HG02885 (cell line): ENCODE measurements around the gene TMEM106B.

Experiments
- ATAC-seq: cut with Tn5 transposase; IDR thresholded peaks from one replicate; pipeline ENCODE4 v1.9.1; 2021; ENCODE audit warnings: mild to moderate bottlenecking; ENCODE audit not compliant: unreplicated experiment, poor library complexity

TMEM106B gene

DNA sequence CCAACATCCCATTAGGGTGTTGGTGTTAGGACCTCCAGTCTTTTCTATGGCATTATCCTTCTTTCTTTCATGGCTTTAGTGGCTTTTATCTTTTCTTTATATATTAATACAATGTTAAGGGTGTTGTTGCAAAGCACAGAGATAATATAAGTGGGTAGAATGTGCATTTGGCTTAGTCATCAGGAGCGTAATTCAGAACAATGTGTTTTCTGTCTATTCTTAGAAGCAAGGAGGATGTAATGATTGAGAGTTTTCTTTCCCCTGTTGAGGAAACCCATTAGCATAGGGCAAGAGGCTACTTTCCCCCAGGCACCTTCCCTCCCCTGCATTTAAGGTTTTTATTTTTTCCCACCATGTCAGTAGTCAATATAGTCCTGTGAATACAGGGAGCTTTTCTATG is 79.7 kb downstream of the TMEM106B start:
- ATAC-seq = no peak

DNA sequence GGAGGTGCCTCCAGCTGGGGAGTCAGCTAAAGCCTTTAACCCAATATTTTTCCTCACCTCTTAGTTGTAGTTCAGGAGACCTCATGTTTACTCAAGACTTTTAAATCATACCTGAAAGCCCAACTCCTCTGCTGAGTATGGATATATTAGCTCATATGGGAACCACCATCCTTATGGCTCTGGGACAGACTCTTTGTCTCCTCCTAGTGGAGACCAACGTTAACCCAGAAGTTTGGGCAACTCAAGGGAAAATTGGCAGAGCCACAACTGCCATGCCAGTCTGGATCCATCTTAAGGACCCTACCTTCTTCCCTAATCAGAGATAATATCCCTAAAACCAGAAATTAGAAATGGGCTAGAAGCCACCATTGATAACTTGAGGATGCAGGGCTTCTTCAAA is 80.8 kb downstream of the TMEM106B start:
- peak; percentile 78 for ATAC-seq
